CD4-positive, CD25-positive, alpha-beta regulatory T cell (primary cell): ENCODE results near the gene TBC1D20. TPM values are rescaled to one million over a fixed set of nuclear protein-coding genes. Genes with fewer than 3 reads are reported as not detected.

Experiments
- ATAC-seq, 2 donors: fragments of 150-1000 bp; cut with Tn5 transposase; one replicate each; pipeline ENCODE4 v1.10.0; 2021; ENCODE audit warnings: low read depth in 2 of 2, moderate number of reproducible peaks in 2 of 2, moderate library complexity in 1 of 2
- DNase-seq, 3 donors: peaks; one replicate each; pipeline versions ENCODE4 v3.0.0 to v3.0.0-alpha.2; 2012 to 2022; ENCODE audit warnings: mixed read lengths in 1 of 3
- H3K27ac ChIP-seq: one replicate; pipeline ENCODE4 v1.7.0; 2013; ENCODE audit warnings: mild to moderate bottlenecking, low read length; ENCODE audit not compliant: insufficient read depth, poor library complexity, severe bottlenecking
- H3K27me3 ChIP-seq: one replicate; pipeline ENCODE4 v1.7.0; 2013; ENCODE audit warnings: low read length; ENCODE audit not compliant: control insufficient read depth, insufficient read depth
- H3K36me3 ChIP-seq: one replicate; pipeline ENCODE4 v1.7.0; 2013; ENCODE audit warnings: mild to moderate bottlenecking, low read length, moderate library complexity; ENCODE audit not compliant: control insufficient read depth, insufficient read depth
- H3K4me1 ChIP-seq: 2 replicates; pipeline ENCODE4 v1.7.0; 2013; ENCODE audit warnings: mild to moderate bottlenecking, low read length; ENCODE audit not compliant: insufficient read depth, control insufficient read depth, poor library complexity, severe bottlenecking
- H3K4me3 ChIP-seq: one replicate; pipeline ENCODE4 v1.7.0; 2013; ENCODE audit warnings: low read depth, mild to moderate bottlenecking, low read length, moderate library complexity
- H3K9me3 ChIP-seq, 2 experiments: 1 replicate in 1 of 2; 2 replicates in 1 of 2; pipeline ENCODE4 v1.7.0; 2013; ENCODE audit warnings: low read length in 2 of 2, mild to moderate bottlenecking in 1 of 2, moderate library complexity in 1 of 2; ENCODE audit not compliant: control insufficient read depth in 2 of 2
- H3K27ac Mint-ChIP-seq, 3 donors: one replicate each; pipeline ENCODE4 v1.8.0; 2020 to 2022; ENCODE audit warnings: mild to moderate bottlenecking in 3 of 3, mixed read lengths in 3 of 3, moderate library complexity in 2 of 3
- H3K27me3 Mint-ChIP-seq: one replicate; pipeline ENCODE4 v1.8.0; 2022; ENCODE audit warnings: mild to moderate bottlenecking, mixed read lengths
- H3K36me3 Mint-ChIP-seq: one replicate; pipeline ENCODE4 v1.8.0; 2020; ENCODE audit warnings: mixed read lengths
- H3K4me1 Mint-ChIP-seq, 4 donors: one replicate each; pipeline ENCODE4 v1.8.0; 2020 to 2022; ENCODE audit warnings: mixed read lengths in 4 of 4, mild to moderate bottlenecking in 1 of 4
- H3K4me3 Mint-ChIP-seq, 4 donors: one replicate each; pipeline ENCODE4 v1.8.0; 2020 to 2022; ENCODE audit warnings: mild to moderate bottlenecking in 4 of 4, mixed read lengths in 4 of 4, moderate library complexity in 3 of 4
- H3K9me3 Mint-ChIP-seq, 7 donors: one replicate each; pipeline ENCODE4 v1.8.0; 2020 to 2022; ENCODE audit warnings: mixed read lengths in 7 of 7, mild to moderate bottlenecking in 3 of 7, moderate library complexity in 2 of 7
- polyA plus RNA-seq, 4 donors: library from polyadenylated mRNA; unstranded; fragments of 300-500 nt; fragmentation: Illumina TruSeq; gene quantifications; one replicate each; pipeline ENCODE4 v1.2.3, GENCODE V29; 2021
- total RNA-seq: library from RNA; stranded (reverse); gene quantifications from one replicate; pipeline ENCODE4 v1.2.3, GENCODE V29; 2022

The TBC1D20 gene
- total and polyA plus RNA-seq, 5 donors from 2014 or later, result 16.4 to 30.2 (median 18.9) TPM

DNA sequence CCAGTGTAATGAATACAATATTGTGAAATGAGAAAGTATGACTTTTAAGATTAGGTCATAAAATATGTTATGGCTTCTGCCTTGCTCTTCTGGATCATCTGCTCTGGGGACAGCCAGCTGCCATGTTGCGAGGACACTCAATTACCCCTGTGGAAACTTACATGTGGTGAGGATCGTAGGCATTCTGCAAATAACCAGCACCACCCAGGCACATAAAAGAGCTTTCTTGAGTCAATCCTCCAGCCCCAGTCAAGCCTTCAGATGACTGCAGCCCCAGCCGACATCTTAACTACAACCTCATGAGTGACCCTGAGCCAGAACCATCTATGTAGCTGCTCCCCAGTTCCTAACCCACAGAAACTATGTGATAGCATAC lies 58.8 kb downstream of the TBC1D20 start:
- H3K27ac ChIP-seq, result no peak overlapping the region
- Mint-ChIP-seq H3K4me3 (peak overlapping the region in 2 of 4 donors; percentile 17 to 61), H3K36me3 (peaks cover under 1% of the 10 kb centered on the region), H3K9me3 (no peaks in the 10 kb centered on the region), H3K27me3 (peaks cover 5% of the 10 kb centered on the region), H3K27ac (no peak overlapping the region), H3K4me1 (peaks cover 5 to 27% (median 20%) of the 10 kb centered on the region in 4 donors)
- H3K9me3 ChIP-seq, result no peaks in the 10 kb centered on the region
- H3K36me3 ChIP-seq, result no peaks in the 10 kb centered on the region
- H3K4me3 ChIP-seq, result no peak overlapping the region
- ATAC-seq (no peak), DNase-seq (no peak)
- no peaks in the 10 kb centered on the region for H3K27me3 ChIP-seq
- H3K4me1 ChIP-seq, result peaks cover 20% of the 10 kb centered on the region

DNA sequence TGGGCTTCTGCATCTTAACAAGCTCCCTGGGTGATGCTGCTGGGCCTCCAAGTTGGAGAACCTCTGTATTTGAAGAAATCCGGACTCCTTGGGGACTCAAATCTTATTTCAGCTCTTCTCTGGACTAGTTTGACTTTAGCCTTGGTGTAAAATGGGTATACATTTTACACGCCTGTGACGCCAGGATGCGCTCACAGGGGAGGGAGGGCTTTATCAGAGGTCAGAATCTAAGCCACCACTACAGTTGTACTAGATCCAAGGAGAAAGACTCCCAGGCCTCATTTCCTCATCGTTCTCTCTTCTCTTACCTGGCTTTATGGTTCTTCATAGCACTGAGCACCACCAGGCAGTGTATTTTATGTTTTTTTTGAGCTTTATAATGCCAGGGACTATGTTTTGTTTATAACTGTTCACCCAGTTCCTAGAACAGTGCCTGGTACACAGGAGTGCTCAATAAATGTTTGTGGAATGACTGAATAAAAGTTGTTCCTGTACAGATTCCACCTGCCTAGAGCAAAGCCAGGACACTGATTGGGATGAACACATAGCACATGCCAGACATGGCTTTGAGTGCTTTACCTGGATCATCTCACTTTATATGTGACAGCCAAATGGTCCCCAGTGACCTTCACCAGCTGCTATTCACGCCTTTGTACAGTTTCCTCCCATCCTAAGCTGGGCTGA lies 59.3 kb downstream of the TBC1D20 start:
- Histone ChIP-seq H3K4me3 (no peak overlapping the region), H3K9me3 (no peaks in the 10 kb centered on the region), H3K27ac (no peak overlapping the region), H3K36me3 (no peaks in the 10 kb centered on the region), H3K27me3 (no peaks in the 10 kb centered on the region), H3K4me1 (peaks cover 19% of the 10 kb centered on the region)
- Mint-ChIP-seq H3K4me3 (peak overlapping the region in 2 of 4 donors; percentile 39 to 61), H3K27ac (peak overlapping the region in 1 of 3 donors; percentile 58), H3K36me3 (peaks cover 4% of the 10 kb centered on the region), H3K27me3 (peaks cover 5% of the 10 kb centered on the region), H3K9me3 (no peaks in the 10 kb centered on the region), H3K4me1 (peaks cover 5 to 27% (median 20%) of the 10 kb centered on the region in 4 donors)
- no peak for DNase-seq
- ATAC-seq, result no peak

- H3K4me3 ChIP-seq, result no peak overlapping the region
- Mint-ChIP-seq H3K27me3 (peaks cover 5% of the 10 kb centered on the region), H3K36me3 (peaks cover 9% of the 10 kb centered on the region), H3K27ac (peak overlapping the region in 1 of 3 donors; percentile 58), H3K4me1 (peaks cover 5 to 27% (median 20%) of the 10 kb centered on the region in 4 donors), H3K9me3 (no peaks in the 10 kb centered on the region), H3K4me3 (no peak overlapping the region)
- ATAC-seq, result no peak
- peaks cover 4% of the 10 kb centered on the region for H3K36me3 ChIP-seq
- no peaks in the 10 kb centered on the region for H3K9me3 ChIP-seq
- no peak overlapping the region for H3K27ac ChIP-seq
- H3K27me3 ChIP-seq, result no peaks in the 10 kb centered on the region
- peak in 1 of 3 donors; percentile 64 for DNase-seq
- peaks cover 18% of the 10 kb centered on the region for H3K4me1 ChIP-seq
These were observed 59.8 kb downstream of the TBC1D20 start for GRCh38 chr20:402496-402885.

DNA sequence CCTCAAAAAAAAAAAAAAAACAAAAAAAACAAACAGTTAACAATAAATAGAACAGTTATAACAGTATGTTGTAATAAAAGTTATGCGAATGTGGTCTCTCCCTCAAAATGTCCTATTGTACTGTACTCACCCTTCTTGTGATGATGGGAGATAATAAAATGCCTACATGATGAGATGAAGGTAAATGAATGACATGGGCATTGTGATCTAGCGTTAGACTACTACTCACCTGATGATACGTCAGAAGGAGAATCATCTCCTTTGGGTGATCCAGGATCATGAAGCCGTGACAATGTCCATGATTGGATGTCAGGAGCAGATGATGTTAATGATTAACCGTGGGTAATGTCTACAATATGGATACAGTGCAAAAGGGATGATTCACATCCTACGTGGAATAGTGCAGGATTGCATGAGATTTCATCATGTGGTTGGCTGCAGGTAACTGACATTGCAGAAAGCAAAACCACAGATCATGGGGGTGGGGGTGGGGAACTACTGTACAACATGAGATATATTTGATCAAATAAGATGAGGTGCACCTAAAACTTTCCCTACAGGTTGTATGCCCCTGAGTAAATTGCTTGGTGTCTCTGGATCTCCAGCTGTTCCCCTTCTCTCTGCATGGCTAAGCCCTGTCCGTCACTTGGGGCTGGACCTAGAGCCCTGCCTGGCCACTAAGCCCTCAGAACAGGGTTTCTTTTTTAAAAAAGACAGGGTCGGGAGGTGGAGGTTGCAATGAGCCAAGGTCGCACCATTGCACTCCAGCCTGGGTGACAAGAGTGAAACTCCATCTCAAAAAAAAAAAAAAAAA lies 60.4 kb downstream of the TBC1D20 start:
- no peak overlapping the region for H3K4me3 ChIP-seq
- H3K36me3 ChIP-seq, result peaks cover 11% of the 10 kb centered on the region
- ATAC-seq (no peak), DNase-seq (peak in 1 of 3 donors; percentile 38)
- H3K4me1 ChIP-seq, result peaks cover 12% of the 10 kb centered on the region
- Mint-ChIP-seq H3K27ac (no peak overlapping the region), H3K4me3 (peak overlapping the region in 2 of 4 donors; percentile 4 to 62), H3K4me1 (peaks cover 3 to 21% (median 15%) of the 10 kb centered on the region in 4 donors), H3K9me3 (no peaks in the 10 kb centered on the region), H3K27me3 (peaks cover 2% of the 10 kb centered on the region), H3K36me3 (peaks cover 12% of the 10 kb centered on the region)
- H3K27me3 ChIP-seq, result no peaks in the 10 kb centered on the region
- no peak overlapping the region for H3K27ac ChIP-seq
- no peaks in the 10 kb centered on the region for H3K9me3 ChIP-seq

DNA sequence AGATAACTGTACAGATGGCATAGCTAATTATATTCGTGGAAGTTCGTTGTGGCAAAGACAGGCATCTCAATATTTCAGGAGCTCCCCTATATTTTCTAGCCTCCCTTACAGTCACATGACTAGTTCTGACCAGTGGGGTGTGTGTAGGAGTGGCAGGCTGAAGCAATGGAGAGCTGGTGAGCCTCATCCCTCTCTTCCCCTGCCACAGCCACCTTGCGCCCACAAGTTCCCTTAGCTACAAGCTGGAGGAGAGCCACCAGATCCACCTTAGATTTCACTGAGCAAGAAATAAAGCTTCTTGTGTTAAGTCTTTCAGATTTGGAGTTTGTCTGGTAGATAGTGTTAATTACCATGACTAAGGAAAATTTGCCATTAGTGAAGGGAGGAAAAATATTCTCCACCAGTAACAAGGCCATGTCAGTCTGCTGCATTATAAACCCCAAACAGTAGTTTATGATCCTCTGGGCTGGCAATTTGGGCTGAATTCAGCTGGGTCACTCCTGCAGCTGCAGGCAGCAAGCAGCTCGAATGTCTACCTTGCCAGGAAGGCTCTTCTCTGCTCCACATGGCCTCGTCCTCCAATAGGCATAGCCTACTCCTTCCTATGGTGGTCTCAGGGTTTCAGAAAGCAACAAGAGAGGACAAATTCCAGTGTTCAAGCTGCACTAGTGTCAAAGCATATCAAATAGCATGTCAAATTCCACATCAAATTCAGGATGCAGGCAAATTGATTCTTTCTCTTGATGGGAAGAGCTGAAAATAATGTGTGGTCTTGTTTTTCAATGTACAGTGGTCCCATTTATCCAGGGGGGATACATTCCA lies 61.7 kb downstream of the TBC1D20 start:
- Histone ChIP-seq H3K4me1 (peaks cover 12% of the 10 kb centered on the region), H3K36me3 (peaks cover 23% of the 10 kb centered on the region), H3K27me3 (no peaks in the 10 kb centered on the region), H3K4me3 (no peak overlapping the region), H3K9me3 (no peaks in the 10 kb centered on the region), H3K27ac (no peak overlapping the region)
- peaks cover 0 to 18% (median 12%) of the 10 kb centered on the region in 4 donors for H3K4me1 Mint-ChIP-seq
- H3K36me3 Mint-ChIP-seq, result peaks cover 17% of the 10 kb centered on the region
- no peak for ATAC-seq
- H3K4me3 Mint-ChIP-seq, result no peak overlapping the region
- peak overlapping the region in 1 of 3 donors; percentile 66 for H3K27ac Mint-ChIP-seq
- DNase-seq, result no peak
- no peaks in the 10 kb centered on the region for H3K9me3 Mint-ChIP-seq
- H3K27me3 Mint-ChIP-seq, result no peaks in the 10 kb centered on the region

DNA sequence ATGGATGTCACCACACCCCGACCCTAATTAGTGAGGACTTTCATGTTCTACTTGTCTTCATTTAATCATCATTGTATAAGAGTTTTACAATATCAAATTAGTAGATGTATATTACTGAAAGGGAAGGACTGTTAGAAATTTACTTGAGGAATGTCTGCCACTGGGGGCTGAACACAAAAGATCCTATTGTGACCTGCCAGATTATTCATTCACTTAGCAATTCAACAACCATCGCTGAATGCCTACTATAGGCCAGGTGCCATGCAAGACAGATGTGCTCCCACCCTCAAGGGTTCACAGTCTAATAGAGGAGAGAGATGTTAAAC lies 62.2 kb downstream of the TBC1D20 start:
- no peak overlapping the region for H3K4me3 Mint-ChIP-seq
- no peak overlapping the region for H3K27ac Mint-ChIP-seq
- DNase-seq (no peak), ATAC-seq (no peak)
- no peak overlapping the region for H3K27ac ChIP-seq
- peaks cover 17% of the 10 kb centered on the region for H3K36me3 Mint-ChIP-seq
- no peaks in the 10 kb centered on the region for H3K9me3 ChIP-seq
- peaks cover 0 to 17% (median 12%) of the 10 kb centered on the region in 4 donors for H3K4me1 Mint-ChIP-seq
- H3K4me1 ChIP-seq, result peaks cover 12% of the 10 kb centered on the region
- no peaks in the 10 kb centered on the region for H3K27me3 Mint-ChIP-seq
- H3K27me3 ChIP-seq, result no peaks in the 10 kb centered on the region
- H3K36me3 ChIP-seq, result peaks cover 27% of the 10 kb centered on the region
- no peak overlapping the region for H3K4me3 ChIP-seq
- H3K9me3 Mint-ChIP-seq, result no peaks in the 10 kb centered on the region

DNA sequence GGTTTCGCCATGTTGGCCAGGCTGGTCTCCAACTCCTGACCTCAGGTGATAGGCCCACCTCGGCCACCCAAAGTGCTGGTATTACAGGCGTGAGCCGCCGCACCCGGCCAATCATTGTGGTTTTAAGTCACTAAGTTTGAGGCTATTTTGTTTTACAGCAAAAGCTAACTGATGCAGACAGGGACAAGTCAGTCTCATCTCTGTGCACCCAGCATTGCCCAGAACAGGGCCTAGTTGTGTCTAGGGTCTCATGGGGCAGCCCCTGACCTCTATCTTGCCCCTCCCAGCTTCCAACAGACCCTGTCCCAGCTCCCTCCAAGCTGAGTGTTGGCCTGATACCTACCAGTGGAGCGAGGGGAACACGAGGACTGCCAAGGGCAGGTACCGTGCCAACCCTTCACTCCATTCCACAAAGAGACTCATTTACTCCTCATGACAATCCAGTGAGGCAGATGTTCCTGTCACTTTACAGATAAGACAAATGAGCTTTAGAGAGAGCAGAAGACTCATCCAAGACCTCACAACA lies 63.1 kb downstream of the TBC1D20 start:
- no peaks in the 10 kb centered on the region for H3K9me3 ChIP-seq
- no peak overlapping the region for H3K27ac ChIP-seq
- DNase-seq (no peak), ATAC-seq (no peak)
- no peaks in the 10 kb centered on the region for H3K27me3 ChIP-seq
- Mint-ChIP-seq H3K4me3 (no peak overlapping the region), H3K27ac (no peak overlapping the region), H3K4me1 (peaks cover 0 to 17% (median 12%) of the 10 kb centered on the region in 4 donors), H3K27me3 (no peaks in the 10 kb centered on the region), H3K9me3 (no peaks in the 10 kb centered on the region), H3K36me3 (peaks cover 17% of the 10 kb centered on the region)
- peaks cover 35% of the 10 kb centered on the region for H3K36me3 ChIP-seq
- H3K4me1 ChIP-seq, result peaks cover 12% of the 10 kb centered on the region
- H3K4me3 ChIP-seq, result no peak overlapping the region
